Natural killer cell (primary cell): Measurements from ENCODE around the gene DLGAP5. TPM values are rescaled to one million over a fixed set of nuclear protein-coding genes. Genes with fewer than 3 reads are reported as not detected.
A peak's percentile ranks its signal among the peaks of the same experiment; 100 is the strongest.

Experiments used
- ATAC-seq, 3 donors: fragments of 150-1000 bp in 2 of 3; fragments of 200-7000 bp in 1 of 3; cut with Tn5 transposase; 1 replicate in 1 of 3; 2 replicates in 2 of 3; pipeline ENCODE4 v1.10.0; 2021; ENCODE audit warnings: mild to moderate bottlenecking in 2 of 3, moderate library complexity in 2 of 3
- DNase-seq, 2 donors: peaks; one replicate each; pipeline versions ENCODE4 v3.0.0 to v3.0.0-alpha.2; 2013 to 2021; ENCODE audit warnings: mixed read lengths in 1 of 2
- H3K27ac ChIP-seq: one replicate; pipeline ENCODE4 v1.5.1; 2013; ENCODE audit warnings: mild to moderate bottlenecking, low read length
- H3K27me3 ChIP-seq: one replicate; pipeline ENCODE4 v1.6.1; 2013; ENCODE audit warnings: low read length; ENCODE audit not compliant: control insufficient read depth, insufficient read depth
- H3K36me3 ChIP-seq: one replicate; pipeline ENCODE4 v1.6.1; 2013; ENCODE audit warnings: low read length; ENCODE audit not compliant: control insufficient read depth, insufficient read depth
- H3K4me1 ChIP-seq: one replicate; pipeline ENCODE4 v1.6.1; 2013; ENCODE audit warnings: low read length; ENCODE audit not compliant: control insufficient read depth, insufficient read depth
- H3K4me3 ChIP-seq: one replicate; pipeline ENCODE4 v1.5.1; 2013; ENCODE audit warnings: low read length
- H3K9me3 ChIP-seq: one replicate; pipeline ENCODE4 v1.6.1; 2013; ENCODE audit warnings: low read length; ENCODE audit not compliant: control insufficient read depth, insufficient read depth
- H3K27ac Mint-ChIP-seq, 2 donors: one replicate each; pipeline ENCODE4 v1.8.0; 2022; ENCODE audit warnings: mild to moderate bottlenecking in 2 of 2, mixed read lengths in 2 of 2, moderate library complexity in 1 of 2
- H3K27me3 Mint-ChIP-seq, 2 donors: one replicate each; pipeline ENCODE4 v1.8.0; 2022; ENCODE audit warnings: low read depth in 2 of 2, mixed read lengths in 2 of 2
- H3K36me3 Mint-ChIP-seq: one replicate; pipeline ENCODE4 v1.8.0; 2022; ENCODE audit warnings: mixed read lengths
- H3K4me1 Mint-ChIP-seq, 2 donors: one replicate each; pipeline ENCODE4 v1.8.0; 2022; ENCODE audit warnings: mixed read lengths in 2 of 2
- H3K4me3 Mint-ChIP-seq: one replicate; pipeline ENCODE4 v1.8.0; 2022; ENCODE audit warnings: mild to moderate bottlenecking, moderate library complexity, mixed read lengths
- H3K9me3 Mint-ChIP-seq, 2 donors: one replicate each; pipeline ENCODE4 v1.8.0; 2022; ENCODE audit warnings: mixed read lengths in 2 of 2
- CTCF ChIP-seq: fragments of 200-600 bp; IDR thresholded peaks from one replicate; pipeline ENCODE4 v1.8.0; 2022; ENCODE audit warnings: antibody characterized with exemption
- WGBS: methylation state at CpG from one replicate; pipeline ENCODE4 v1.1.7; 2013; ENCODE audit warnings: missing lambda C conversion rate; ENCODE audit not compliant: insufficient coverage; 5-methylcytosine and 5-hydroxymethylcytosine counted together
- intact Hi-C: fragments of 100-400 bp; cut with micrococcal nuclease; formaldehyde crosslinking; loops from one replicate; pipeline ENCODE4 v1.14.2; 2022
- total RNA-seq, 4 donors: library from RNA; stranded (reverse); fragments of 120-200 nt in 1 of 4; gene quantifications; one replicate each; pipeline versions ENCODE4 v1.2.3 to v1.2.4, GENCODE V29; 2013 to 2022

Gene DLGAP5
- total RNA-seq, 3 donors from 2014 or later (not counting 1 experiment from before 2014, with no cell fraction given) = 0.15 to 1.9 (median 0.54) TPM

DNA sequence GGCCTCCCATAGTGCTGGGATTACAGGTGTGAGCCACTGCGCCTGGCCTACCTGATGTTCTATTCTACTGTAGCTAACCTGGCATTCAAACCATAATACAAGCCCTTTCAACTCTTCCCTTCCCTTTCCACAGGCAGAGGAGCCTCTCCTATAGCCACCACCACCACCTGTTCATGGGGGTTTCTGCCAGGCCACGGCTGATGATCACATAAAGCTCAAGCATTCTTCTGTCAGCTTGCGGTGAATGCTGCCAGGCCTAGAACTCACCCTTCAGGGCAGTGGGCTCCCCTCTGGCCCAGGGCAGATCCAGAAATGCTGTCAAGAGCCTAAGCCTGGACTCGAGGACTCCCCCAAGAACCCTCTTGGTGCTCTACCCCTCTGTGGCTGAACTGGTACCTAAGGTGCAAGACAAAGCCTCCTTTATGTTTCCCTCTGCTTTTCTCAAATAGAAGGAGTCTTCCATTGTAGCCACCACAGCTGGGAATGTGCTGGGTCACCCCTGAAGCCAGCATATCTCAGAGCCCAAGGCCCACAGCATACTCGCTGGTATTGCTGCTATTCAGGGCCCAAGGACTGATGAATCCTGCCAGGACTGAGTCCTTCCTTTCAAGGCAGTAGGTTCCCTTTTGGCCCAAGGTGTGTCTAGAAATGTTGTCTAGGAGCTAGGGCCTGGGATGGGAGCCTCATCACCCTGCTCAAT, 3.4 kb upstream of the DLGAP5 start:
- Histone ChIP-seq H3K27me3 (no peaks in the 10 kb centered on the region), H3K36me3 (no peaks in the 10 kb centered on the region), H3K4me3 (no peak overlapping the region), H3K9me3 (no peaks in the 10 kb centered on the region), H3K27ac (no peak overlapping the region), H3K4me1 (peaks cover 11% of the 10 kb centered on the region)
- WGBS = 98% methylated on average over 5 of the region's 5 CpGs
- no peak overlapping the region for H3K4me3 Mint-ChIP-seq
- H3K36me3 Mint-ChIP-seq = no peaks in the 10 kb centered on the region
- DNase-seq = no peak
- peaks cover 0 to 8% of the 10 kb centered on the region in 2 donors for H3K27me3 Mint-ChIP-seq
- no peak overlapping the region for H3K27ac Mint-ChIP-seq
- no peaks in the 10 kb centered on the region for H3K9me3 Mint-ChIP-seq
- peaks cover 16 to 21% of the 10 kb centered on the region in 2 donors for H3K4me1 Mint-ChIP-seq
- no peak for ATAC-seq
- intact Hi-C loops = no loop called here
- TF ChIP-seq CTCF = no peak

- DNase-seq (no peak), ATAC-seq (no peak)
- H3K36me3 Mint-ChIP-seq = no peaks in the 10 kb centered on the region
- Histone ChIP-seq H3K27ac (peak overlapping the region; percentile 12), H3K4me1 (peaks cover 11% of the 10 kb centered on the region), H3K4me3 (peak overlapping the region; percentile 39), H3K36me3 (no peaks in the 10 kb centered on the region), H3K27me3 (no peaks in the 10 kb centered on the region), H3K9me3 (no peaks in the 10 kb centered on the region)
- peaks cover 16 to 21% of the 10 kb centered on the region in 2 donors for H3K4me1 Mint-ChIP-seq
- whole genome bisulfite sequencing = 66% methylated on average over 8 of the region's 11 CpGs
- peak overlapping the region; percentile 60 to 86 for H3K27ac Mint-ChIP-seq
- TF ChIP-seq CTCF = no peak
- intact Hi-C loops = no loop called here
- peak overlapping the region; percentile 89 for H3K4me3 Mint-ChIP-seq
- H3K27me3 Mint-ChIP-seq = no peaks in the 10 kb centered on the region
- H3K9me3 Mint-ChIP-seq = no peaks in the 10 kb centered on the region
Observed at GRCh38 chr14:55192054-55192621, 753 bp upstream of the DLGAP5 start.

GRCh38 chr14:55190906-55191202, 531 bp downstream of the DLGAP5 start:
- Mint-ChIP-seq H3K4me3 (peak overlapping the region; percentile 89), H3K36me3 (no peaks in the 10 kb centered on the region), H3K4me1 (peaks cover 16 to 21% of the 10 kb centered on the region in 2 donors), H3K27me3 (no peaks in the 10 kb centered on the region), H3K27ac (no peak overlapping the region), H3K9me3 (no peaks in the 10 kb centered on the region)
- H3K27ac ChIP-seq = no peak overlapping the region
- H3K36me3 ChIP-seq = no peaks in the 10 kb centered on the region
- H3K4me3 ChIP-seq = peak overlapping the region; percentile 39
- no peak for ATAC-seq
- H3K4me1 ChIP-seq = peaks cover 11% of the 10 kb centered on the region
- no peaks in the 10 kb centered on the region for H3K9me3 ChIP-seq
- DNase-seq = peak in 1 of 2 donors; percentile 4
- 11% methylated on average over 7 of the region's 8 CpGs for WGBS
- TF ChIP-seq CTCF = no peak
- no peaks in the 10 kb centered on the region for H3K27me3 ChIP-seq
- intact Hi-C loops = no loop called here
